CD4-positive, alpha-beta T cell treated with Interleukin-6 for 4 hours (primary cell): ENCODE results near the gene RNF121.

Source experiments
- DNase-seq: peaks from one replicate; pipeline ENCODE4 v3.0.0-alpha.2; 2020; ENCODE audit warnings: mixed read lengths

RNF121 gene

DNA sequence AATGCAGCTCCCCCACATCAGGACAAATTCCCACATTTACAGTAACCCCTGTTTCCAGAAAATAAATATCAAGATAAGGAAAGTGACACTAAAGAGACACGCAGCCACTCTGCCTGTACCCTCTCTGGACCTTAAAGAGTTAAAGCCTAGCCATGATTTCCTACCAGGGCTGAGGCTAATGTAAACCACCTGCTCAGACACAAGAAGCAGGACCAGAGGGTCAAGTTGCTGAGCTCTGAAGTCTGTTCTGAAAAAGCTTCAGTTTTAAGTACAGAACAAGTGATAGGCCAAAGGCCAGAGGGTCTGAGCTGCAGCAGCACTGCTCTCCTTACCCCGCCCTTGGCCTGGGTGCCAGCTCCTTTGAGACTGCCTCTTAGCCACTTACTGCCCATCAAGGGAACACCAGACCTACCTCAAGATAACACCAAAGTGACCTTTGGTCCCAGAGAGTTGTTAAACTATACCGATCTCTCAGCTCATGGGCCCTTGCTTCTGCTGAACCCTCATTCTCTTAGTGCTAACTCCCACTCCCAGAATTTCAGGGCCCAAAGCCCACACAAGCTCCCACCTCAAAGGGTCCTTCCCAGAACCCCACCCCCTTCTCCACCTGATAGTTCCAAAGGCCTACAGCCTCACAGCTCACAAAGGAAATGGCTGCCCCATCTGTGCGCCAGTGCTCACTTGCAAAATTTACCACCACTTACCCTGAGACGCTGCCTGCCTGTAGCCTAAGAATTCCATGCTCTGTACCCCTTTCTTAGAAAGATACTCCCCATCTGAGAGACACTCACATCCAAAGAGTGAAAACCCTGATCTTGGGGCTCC, 110.4 kb downstream of the RNF121 start:
- DNase-seq: peak; percentile 24

DNA sequence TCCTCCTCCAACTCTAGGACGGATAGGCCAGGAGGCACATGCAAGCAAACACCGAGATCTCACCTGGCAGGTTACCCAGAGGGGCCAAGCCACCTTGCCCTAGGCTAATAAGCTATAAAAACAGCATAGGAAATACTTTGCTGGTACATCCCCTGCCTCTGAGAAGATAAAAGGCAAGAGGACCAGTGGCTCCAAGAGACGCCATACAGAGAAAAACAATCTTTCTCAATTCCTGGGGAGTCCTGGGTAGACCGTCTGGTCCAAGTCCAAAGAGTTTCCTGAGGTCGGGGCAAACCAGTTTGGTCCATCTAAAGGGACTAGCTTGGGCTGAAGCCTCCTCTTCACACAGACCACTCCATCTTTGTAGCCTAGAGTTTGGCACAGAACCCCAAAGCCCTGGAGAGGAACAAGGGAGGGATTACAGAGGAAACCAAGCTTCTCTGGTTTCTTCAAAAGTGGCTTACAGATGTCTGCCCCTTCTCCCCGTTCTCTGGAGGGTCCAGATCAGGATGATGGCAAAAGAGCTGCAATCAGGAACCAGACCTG, 111.1 kb downstream of the RNF121 start:
- no peak for DNase-seq

GRCh38 chr11:72040491-72041363, 111.9 kb downstream of the RNF121 start:
- DNase-seq: peak; percentile 88

- DNase-seq: peak; percentile 63
Measured at GRCh38 chr11:72041364-72042063, 112.7 kb downstream of the RNF121 start.

DNA sequence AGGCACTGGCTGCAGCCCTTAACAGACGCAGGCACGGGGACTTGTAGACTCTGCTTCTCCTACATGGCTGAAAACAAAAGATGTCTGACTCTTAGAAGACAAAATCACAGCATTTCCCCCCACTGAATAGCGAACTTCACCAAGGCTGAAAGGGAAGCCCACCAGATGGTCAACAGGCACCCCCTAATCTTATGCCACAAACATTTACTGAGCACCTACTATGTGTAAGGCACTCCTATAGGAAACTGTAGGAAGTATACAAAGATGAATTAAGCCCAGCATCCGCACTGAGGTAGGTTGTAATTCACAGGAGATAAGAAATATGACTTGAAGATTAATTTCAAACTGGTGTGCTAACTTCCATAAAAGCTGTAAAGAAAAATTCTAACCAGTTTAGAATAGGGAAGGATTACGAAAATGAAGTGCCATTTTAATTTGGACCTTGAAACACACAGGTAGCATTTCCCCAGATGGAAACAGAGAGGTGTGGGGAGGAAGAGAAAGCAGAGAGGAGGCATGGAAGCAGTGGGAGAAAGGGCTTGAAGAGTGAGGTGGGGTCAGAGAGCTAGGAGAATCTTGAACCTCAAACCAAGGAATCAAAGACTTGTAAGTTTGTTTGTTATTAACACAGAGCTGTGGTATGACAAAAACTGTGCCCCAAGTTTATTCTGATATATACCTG, 113.4 kb downstream of the RNF121 start:
- DNase-seq: no peak

- no peak for DNase-seq
Measured at GRCh38 chr11:72045849-72046248, 117.0 kb downstream of the RNF121 start.
